RWPE2 (cell line): Measurements from ENCODE around the gene CACNB3.

Experiments used
- ATAC-seq: fragments of 200-7000 bp; cut with Tn5 transposase; 3 replicates; pipeline ENCODE4 v1.9.1; 2021; ENCODE audit warnings: low read depth
- DNase-seq: peaks from one replicate; pipeline ENCODE4 v3.0.0-alpha.2; 2020; ENCODE audit warnings: low spot score
- H3K27ac ChIP-seq: fragments of 450-650 bp; 2 replicates; pipeline ENCODE4 v1.5.1; 2017; ENCODE audit warnings: mild to moderate bottlenecking; ENCODE audit not compliant: poor library complexity, severe bottlenecking
- H3K27me3 ChIP-seq: fragments of 250-450 bp; sonication (Bioruptor Pico); 2 replicates; pipeline ENCODE4 v1.5.1; 2021; ENCODE audit warnings: mild to moderate bottlenecking, moderate library complexity; ENCODE audit not compliant: insufficient read depth, poor library complexity, severe bottlenecking
- H3K36me3 ChIP-seq: fragments of 250-450 bp; sonication (Bioruptor Pico); 2 replicates; pipeline ENCODE4 v1.5.1; 2020; ENCODE audit warnings: low read depth, mild to moderate bottlenecking, moderate library complexity
- H3K4me1 ChIP-seq: fragments of 250-450 bp; sonication (Bioruptor Pico); 2 replicates; pipeline ENCODE4 v1.5.1; 2021; ENCODE audit warnings: mild to moderate bottlenecking, moderate library complexity; ENCODE audit not compliant: insufficient read depth, poor library complexity, severe bottlenecking
- H3K4me3 ChIP-seq: fragments of 250-450 bp; sonication (Bioruptor Pico); 2 replicates; pipeline ENCODE4 v1.5.1; 2021; ENCODE audit warnings: mild to moderate bottlenecking, moderate library complexity; ENCODE audit not compliant: severe bottlenecking
- H3K9me3 ChIP-seq: fragments of 250-450 bp; sonication (Bioruptor Pico); 2 replicates; pipeline ENCODE4 v1.5.1; 2021; ENCODE audit warnings: mild to moderate bottlenecking, moderate library complexity; ENCODE audit not compliant: severe bottlenecking
- CTCF ChIP-seq: fragments of 450-650 bp; IDR thresholded peaks from one replicate; pipeline ENCODE4 v1.5.1; 2017; ENCODE audit warnings: mild to moderate bottlenecking, moderate library complexity; ENCODE audit not compliant: poor library complexity, severe bottlenecking

Gene CACNB3

GRCh38 chr12:48773686-48774085, 44.6 kb upstream of the CACNB3 start:
- ATAC-seq (no peak), DNase-seq (no peak)
- Histone ChIP-seq H3K27ac (no peak overlapping the region), H3K27me3 (no peaks in the 10 kb centered on the region), H3K36me3 (peaks cover 54% of the 10 kb centered on the region), H3K4me3 (no peak overlapping the region), H3K4me1 (no peaks in the 10 kb centered on the region), H3K9me3 (no peaks in the 10 kb centered on the region)
- no peak for TF ChIP-seq CTCF

GRCh38 chr12:48774516-48774915, 43.8 kb upstream of the CACNB3 start:
- no peak overlapping the region for H3K4me3 ChIP-seq
- no peak for DNase-seq
- H3K27me3 ChIP-seq = no peaks in the 10 kb centered on the region
- H3K36me3 ChIP-seq = peaks cover 53% of the 10 kb centered on the region
- H3K9me3 ChIP-seq = no peaks in the 10 kb centered on the region
- H3K27ac ChIP-seq = no peak overlapping the region
- no peak for ATAC-seq
- H3K4me1 ChIP-seq = no peaks in the 10 kb centered on the region
- no peak for TF ChIP-seq CTCF

GRCh38 chr12:48775299-48775698, 43.0 kb upstream of the CACNB3 start:
- DNase-seq = no peak
- no peaks in the 10 kb centered on the region for H3K27me3 ChIP-seq
- peaks cover 48% of the 10 kb centered on the region for H3K36me3 ChIP-seq
- no peak for ATAC-seq
- TF ChIP-seq CTCF = no peak
- H3K4me3 ChIP-seq = no peak overlapping the region
- no peaks in the 10 kb centered on the region for H3K4me1 ChIP-seq
- H3K27ac ChIP-seq = no peak overlapping the region
- no peaks in the 10 kb centered on the region for H3K9me3 ChIP-seq

- Histone ChIP-seq H3K9me3 (no peaks in the 10 kb centered on the region), H3K4me3 (no peak overlapping the region), H3K27ac (no peak overlapping the region), H3K27me3 (no peaks in the 10 kb centered on the region), H3K36me3 (peaks cover 43% of the 10 kb centered on the region), H3K4me1 (peaks cover under 1% of the 10 kb centered on the region)
- no peak for TF ChIP-seq CTCF
- ATAC-seq (no peak), DNase-seq (no peak)
Observed at GRCh38 chr12:48775991-48776649, 42.2 kb upstream of the CACNB3 start.

GRCh38 chr12:48776956-48777355, 41.3 kb upstream of the CACNB3 start:
- no peaks in the 10 kb centered on the region for H3K9me3 ChIP-seq
- no peak for TF ChIP-seq CTCF
- no peak for DNase-seq
- peaks cover 35% of the 10 kb centered on the region for H3K36me3 ChIP-seq
- no peak for ATAC-seq
- peaks cover 4% of the 10 kb centered on the region for H3K4me1 ChIP-seq
- no peak overlapping the region for H3K27ac ChIP-seq
- no peaks in the 10 kb centered on the region for H3K27me3 ChIP-seq
- H3K4me3 ChIP-seq = no peak overlapping the region
